Glomerular visceral epithelial cell (primary cell): ENCODE measurements around the gene IMMP2L.

Source experiments
- DNase-seq: peaks from one replicate; pipeline ENCODE4 v3.0.0-alpha.2; 2016; ENCODE audit errors: extremely low spot score

IMMP2L gene

GRCh38 chr7:110808361-110808760 lies 753.9 kb downstream of the IMMP2L start:
- DNase-seq = no peak

GRCh38 chr7:110804501-110804900 lies 757.8 kb downstream of the IMMP2L start:
- DNase-seq = no peak

GRCh38 chr7:110803602-110804143 lies 758.6 kb downstream of the IMMP2L start:
- no peak for DNase-seq

GRCh38 chr7:110801502-110801901 lies 760.8 kb downstream of the IMMP2L start:
- DNase-seq = no peak

GRCh38 chr7:110800984-110801383 lies 761.3 kb downstream of the IMMP2L start:
- no peak for DNase-seq

GRCh38 chr7:110797656-110798055 lies 764.6 kb downstream of the IMMP2L start:
- no peak for DNase-seq

- no peak for DNase-seq
Observed at GRCh38 chr7:110790992-110791391, 771.3 kb downstream of the IMMP2L start.

GRCh38 chr7:110786328-110786965 lies 775.8 kb downstream of the IMMP2L start:
- no peak for DNase-seq

GRCh38 chr7:110784749-110785148 lies 777.5 kb downstream of the IMMP2L start:
- no peak for DNase-seq

GRCh38 chr7:110780712-110781111 lies 781.6 kb downstream of the IMMP2L start:
- no peak for DNase-seq

GRCh38 chr7:110779339-110779738 lies 783.0 kb downstream of the IMMP2L start:
- no peak for DNase-seq

- no peak for DNase-seq
Observed at GRCh38 chr7:110775046-110775445, 787.2 kb downstream of the IMMP2L start.

GRCh38 chr7:110774071-110774470 lies 788.2 kb downstream of the IMMP2L start:
- no peak for DNase-seq

GRCh38 chr7:110772615-110773014 lies 789.7 kb downstream of the IMMP2L start:
- no peak for DNase-seq

- DNase-seq = no peak
Observed at GRCh38 chr7:110771717-110772116, 790.6 kb downstream of the IMMP2L start.

- no peak for DNase-seq
Observed at GRCh38 chr7:110767550-110768110, 794.7 kb downstream of the IMMP2L start.

- no peak for DNase-seq
Observed at GRCh38 chr7:110766864-110767263, 795.4 kb downstream of the IMMP2L start.

- DNase-seq = no peak
Observed at GRCh38 chr7:110764852-110765251, 797.4 kb downstream of the IMMP2L start.

GRCh38 chr7:110762546-110763225 lies 799.6 kb downstream of the IMMP2L start:
- no peak for DNase-seq

- no peak for DNase-seq
Observed at GRCh38 chr7:110760341-110760740, 802.0 kb downstream of the IMMP2L start.

- no peak for DNase-seq
Observed at GRCh38 chr7:110759069-110759468, 803.2 kb downstream of the IMMP2L start.

- DNase-seq = no peak
Observed at GRCh38 chr7:110754649-110755048, 807.6 kb downstream of the IMMP2L start.
